NCI-H82 (cell line): ENCODE results near the gene WSCD2.
A peak's percentile ranks its signal among the peaks of the same experiment; 100 is the strongest.

Experiments used
- DNase-seq: peaks from one replicate; lab custom pipeline; 2025; lab: John Stamatoyannopoulos, UW

WSCD2 gene

GRCh38 chr12:108235197-108235984 is 106.3 kb downstream of the WSCD2 start:
- DNase-seq: peak; percentile 54

GRCh38 chr12:108235985-108236263 is 106.8 kb downstream of the WSCD2 start:
- peak; percentile 54 for DNase-seq

- DNase-seq: no peak
These were observed 107.3 kb downstream of the WSCD2 start for GRCh38 chr12:108236366-108236765.

GRCh38 chr12:108237272-108237671 is 108.2 kb downstream of the WSCD2 start:
- peak; percentile 50 for DNase-seq

GRCh38 chr12:108238474-108238873 is 109.4 kb downstream of the WSCD2 start:
- no peak for DNase-seq

GRCh38 chr12:108239378-108239777 is 110.3 kb downstream of the WSCD2 start:
- no peak for DNase-seq

- peak; percentile 56 for DNase-seq
These were observed 111.1 kb downstream of the WSCD2 start for GRCh38 chr12:108240027-108240785.

- DNase-seq: no peak
These were observed 111.8 kb downstream of the WSCD2 start for GRCh38 chr12:108240928-108241327.

GRCh38 chr12:108241986-108242703 is 113.1 kb downstream of the WSCD2 start:
- peak; percentile 36 for DNase-seq

- no peak for DNase-seq
These were observed 118.0 kb downstream of the WSCD2 start for GRCh38 chr12:108247130-108247529.

- no peak for DNase-seq
These were observed 118.9 kb downstream of the WSCD2 start for GRCh38 chr12:108248011-108248410.

- no peak for DNase-seq
These were observed 123.4 kb downstream of the WSCD2 start for GRCh38 chr12:108252523-108252922.

- peak; percentile 57 for DNase-seq
These were observed 124.5 kb downstream of the WSCD2 start for GRCh38 chr12:108253540-108253939.

GRCh38 chr12:108254030-108254429 is 124.9 kb downstream of the WSCD2 start:
- DNase-seq: no peak

GRCh38 chr12:108254517-108255251 is 125.6 kb downstream of the WSCD2 start:
- DNase-seq: peak; percentile 59

- no peak for DNase-seq
These were observed 126.1 kb downstream of the WSCD2 start for GRCh38 chr12:108255252-108255602.

GRCh38 chr12:108257004-108257403 is 127.9 kb downstream of the WSCD2 start:
- peak; percentile 55 for DNase-seq

- no peak for DNase-seq
These were observed 128.6 kb downstream of the WSCD2 start for GRCh38 chr12:108257610-108258106.

- DNase-seq: no peak
These were observed 131.0 kb downstream of the WSCD2 start for GRCh38 chr12:108260039-108260438.

- no peak for DNase-seq
These were observed 131.9 kb downstream of the WSCD2 start for GRCh38 chr12:108260969-108261368.

- DNase-seq: no peak
These were observed 136.4 kb downstream of the WSCD2 start for GRCh38 chr12:108265505-108265904.

- peak; percentile 85 for DNase-seq
These were observed 137.0 kb downstream of the WSCD2 start for GRCh38 chr12:108266131-108266530.
